ENCODE results near the gene MAGEA6. TPM values are rescaled to one million over a fixed set of nuclear protein-coding genes. Genes with fewer than 3 reads are reported as not detected.

MAGEA6 gene
- total RNA-seq, 1 experiment from 2014 or later, result 0.57 TPM

GRCh38 chrX:152814048-152814447 is 44.6 kb upstream of the MAGEA6 start:
- intact Hi-C loops (cut with micrococcal nuclease; ENCODE audit: unreplicated experiment), result loop anchor here (10.0 kb wide), 1 partner anchor 1099 kb away; the partner anchor contains the start of gene FATE1
- POLR2A ChIA-PET, result no interaction called here
- no TSS peak for BruUV-seq (replicated peaks)

GRCh38 chrX:152813206-152813605 is 43.7 kb upstream of the MAGEA6 start:
- BruUV-seq (replicated peaks), result no TSS peak
- CTCF ChIA-PET, result interaction anchor here (0.6 kb wide), 1 partner anchor 171 kb away, joined by 3 read pairs; no protein-coding TSS in a partner anchor

More at GRCh38 chrX:152814048-152814447, 44.6 kb upstream of the MAGEA6 start:
- no peak overlapping the region for H3K4me3 ChIP-seq (ENCODE audit: low read depth in 2 of 2, low read length in 2 of 2)
- CTCF ChIA-PET, result interaction anchor here (0.6 kb wide), 1 partner anchor 172 kb away, joined by 3 read pairs; no protein-coding TSS in a partner anchor
- no peaks in the 10 kb centered on the region for H3K4me1 ChIP-seq (ENCODE audit: control insufficient read depth, insufficient read depth, low read length)
- no peaks in the 10 kb centered on the region for H3K36me3 ChIP-seq (ENCODE audit: control insufficient read depth, insufficient read depth, low read length)
- ATAC-seq (no peak), DNase-seq (ENCODE audit: low read depth, low spot score) (no peak)
- TF ChIP-seq, protein P1, sequence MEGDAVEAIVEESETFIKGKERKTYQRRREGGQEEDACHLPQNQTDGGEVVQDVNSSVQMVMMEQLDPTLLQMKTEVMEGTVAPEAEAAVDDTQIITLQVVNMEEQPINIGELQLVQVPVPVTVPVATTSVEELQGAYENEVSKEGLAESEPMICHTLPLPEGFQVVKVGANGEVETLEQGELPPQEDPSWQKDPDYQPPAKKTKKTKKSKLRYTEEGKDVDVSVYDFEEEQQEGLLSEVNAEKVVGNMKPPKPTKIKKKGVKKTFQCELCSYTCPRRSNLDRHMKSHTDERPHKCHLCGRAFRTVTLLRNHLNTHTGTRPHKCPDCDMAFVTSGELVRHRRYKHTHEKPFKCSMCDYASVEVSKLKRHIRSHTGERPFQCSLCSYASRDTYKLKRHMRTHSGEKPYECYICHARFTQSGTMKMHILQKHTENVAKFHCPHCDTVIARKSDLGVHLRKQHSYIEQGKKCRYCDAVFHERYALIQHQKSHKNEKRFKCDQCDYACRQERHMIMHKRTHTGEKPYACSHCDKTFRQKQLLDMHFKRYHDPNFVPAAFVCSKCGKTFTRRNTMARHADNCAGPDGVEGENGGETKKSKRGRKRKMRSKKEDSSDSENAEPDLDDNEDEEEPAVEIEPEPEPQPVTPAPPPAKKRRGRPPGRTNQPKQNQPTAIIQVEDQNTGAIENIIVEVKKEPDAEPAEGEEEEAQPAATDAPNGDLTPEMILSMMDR (IDR thresholded peaks at IDR 0.05), result no peak
- no peak for TF ChIP-seq SIN3A (IDR thresholded peaks at IDR 0.05; ENCODE audit: borderline replicate concordance, insufficient read depth, low read depth, low read length)
- H3K27me3 ChIP-seq (ENCODE audit: control insufficient read depth, insufficient read depth, low read length), result no peaks in the 10 kb centered on the region; the same call in 1 of the 2 replicates
- H3K9me3 ChIP-seq (ENCODE audit: control insufficient read depth, insufficient read depth, low read depth, low read length), result no peaks in the 10 kb centered on the region
- H3K27ac ChIP-seq (ENCODE audit: low read length), result no peak overlapping the region
- in situ Hi-C loops (cut with HindIII; ENCODE audit: low pct_unique_long_range_greater_than_20kb, low sequenced_read_pairs), result loop anchor here (25.0 kb wide), 1 partner anchor 177 kb away; the partner anchor contains the start of gene GABRQ

More at GRCh38 chrX:152813206-152813605, 43.7 kb upstream of the MAGEA6 start:
- Histone ChIP-seq H3K36me3 (ENCODE audit: control insufficient read depth, insufficient read depth, low read length) (no peaks in the 10 kb centered on the region), H3K4me1 (ENCODE audit: control insufficient read depth, insufficient read depth, low read length) (no peaks in the 10 kb centered on the region), H3K27me3 (ENCODE audit: control insufficient read depth, insufficient read depth, low read length) (no peaks in the 10 kb centered on the region; the same call in 1 of the 2 replicates), H3K27ac (ENCODE audit: low read length) (no peak overlapping the region), H3K4me3 (ENCODE audit: low read depth in 2 of 2, low read length in 2 of 2) (no peak overlapping the region), H3K9me3 (ENCODE audit: control insufficient read depth, insufficient read depth, low read depth, low read length) (no peaks in the 10 kb centered on the region)
- in situ Hi-C loops (cut with HindIII; ENCODE audit: low pct_unique_long_range_greater_than_20kb, low sequenced_read_pairs) (loop anchor here (25.0 kb wide), 1 partner anchor 176 kb away; the partner anchor contains the start of gene GABRQ), intact Hi-C loops (cut with micrococcal nuclease; ENCODE audit: unreplicated experiment) (loop anchor here (10.0 kb wide), 1 partner anchor 1098 kb away; the partner anchor contains the start of gene FATE1)
- DNase-seq (ENCODE audit: low read depth, low spot score), result no peak
- no peak for ATAC-seq
- no peak for TF ChIP-seq REST (IDR thresholded peaks at IDR 0.05; ENCODE audit: insufficient read depth in 1 of 2, low read depth in 2 of 2, low read length in 1 of 2)
- TF ChIP-seq TCF7L2 (IDR thresholded peaks at IDR 0.05; ENCODE audit: low read depth, low read length), result no peak
- TF ChIP-seq, protein P1 (IDR thresholded peaks at IDR 0.05), result no peak
- no peak for TF ChIP-seq POLR2AphosphoS5 (IDR thresholded peaks at IDR 0.05; ENCODE audit: low read depth, low read length)
- TF ChIP-seq SIN3A (IDR thresholded peaks at IDR 0.05; ENCODE audit: borderline replicate concordance, insufficient read depth, low read depth, low read length), result no peak
- POLR2A ChIA-PET, result no interaction called here
